NCI-H2081 (cell line): ENCODE data around the gene PRKCE.

Experiments
- DNase-seq, 2 experiments: peaks; one replicate each; lab custom pipeline; 2025; lab: John Stamatoyannopoulos, UW

Gene PRKCE

DNA sequence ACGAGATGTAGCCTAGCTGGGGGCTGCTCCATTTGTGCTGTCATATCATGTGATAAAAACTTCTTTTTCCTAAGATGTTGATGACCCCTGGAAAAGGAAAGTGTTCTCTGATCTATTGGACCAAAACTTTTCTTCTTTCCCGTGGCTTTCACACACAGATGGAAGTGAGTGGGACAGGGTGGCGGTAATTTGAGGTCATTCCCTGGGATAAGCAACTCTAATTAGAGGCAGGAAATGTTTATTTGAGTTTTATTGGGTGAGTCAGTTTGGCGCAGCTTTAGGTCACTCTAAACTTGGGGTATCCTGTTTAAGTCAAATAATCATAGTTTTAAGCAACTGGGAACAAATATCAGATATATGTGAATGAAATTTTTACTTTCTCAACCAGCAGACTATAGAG is 424.8 kb downstream of the PRKCE start:
- no peak for DNase-seq

GRCh38 chr2:46076875-46077274 is 425.4 kb downstream of the PRKCE start:
- DNase-seq, result no peak

DNA sequence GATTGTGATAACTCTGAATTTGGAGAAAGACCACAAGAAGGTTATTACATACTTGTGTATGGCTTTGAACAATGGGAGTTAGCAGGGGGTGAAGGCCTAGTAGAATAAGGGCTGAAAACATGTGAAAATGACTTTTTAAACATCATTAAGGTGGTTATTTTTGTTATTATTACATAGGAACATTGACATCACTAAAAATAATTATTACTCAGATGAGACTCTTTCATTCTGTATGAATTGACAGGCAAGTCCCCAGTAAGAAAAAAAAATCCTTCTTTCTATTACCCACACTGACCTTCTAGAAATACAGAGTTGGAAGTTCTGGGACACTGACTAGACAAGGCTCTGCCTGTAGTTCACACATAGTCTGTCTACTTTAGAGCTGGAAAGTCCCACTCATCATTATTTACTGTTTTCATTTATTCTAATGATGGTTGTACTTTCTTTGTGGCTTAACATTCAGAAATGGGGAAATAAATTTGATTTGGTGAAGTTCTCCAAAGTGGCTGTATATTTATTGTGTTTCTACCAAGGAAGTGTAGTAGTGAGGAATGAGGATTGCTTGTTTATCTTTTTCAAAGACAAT is 426.1 kb downstream of the PRKCE start:
- DNase-seq, result no peak

DNA sequence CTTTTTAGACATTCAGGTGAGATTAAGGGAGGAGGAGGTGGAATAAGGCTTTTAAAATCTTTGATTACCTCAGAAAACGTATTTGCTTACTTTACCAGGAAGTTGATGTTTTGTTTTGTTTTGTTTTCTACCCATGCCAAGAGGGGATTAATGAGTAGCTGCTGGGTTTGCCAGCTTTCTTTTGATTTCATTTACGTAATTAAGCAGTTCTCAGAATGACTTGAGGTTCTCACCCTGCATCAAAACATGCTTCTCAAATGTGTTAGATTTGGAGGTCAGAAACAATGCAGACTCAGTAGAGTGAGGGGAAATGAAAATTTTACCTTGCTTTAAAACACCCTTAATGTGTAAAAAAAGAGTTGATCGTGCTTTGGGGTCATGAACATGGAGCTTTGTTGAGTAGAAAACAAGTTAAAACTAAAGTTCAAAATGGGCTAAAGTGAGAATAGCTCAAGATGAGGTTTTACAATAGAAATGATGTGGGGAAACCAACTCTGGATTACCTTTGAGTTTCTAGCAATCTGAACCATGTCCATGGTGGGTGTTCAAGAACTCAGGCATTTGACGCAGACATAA is 428.6 kb downstream of the PRKCE start:
- DNase-seq, result no peak

- DNase-seq, result no peak
These were observed 431.3 kb downstream of the PRKCE start for GRCh38 chr2:46082531-46083485.

- DNase-seq, result no peak
These were observed 435.1 kb downstream of the PRKCE start for GRCh38 chr2:46086578-46087070.

- DNase-seq, result no peak
These were observed 436.0 kb downstream of the PRKCE start for GRCh38 chr2:46087492-46087891.

DNA sequence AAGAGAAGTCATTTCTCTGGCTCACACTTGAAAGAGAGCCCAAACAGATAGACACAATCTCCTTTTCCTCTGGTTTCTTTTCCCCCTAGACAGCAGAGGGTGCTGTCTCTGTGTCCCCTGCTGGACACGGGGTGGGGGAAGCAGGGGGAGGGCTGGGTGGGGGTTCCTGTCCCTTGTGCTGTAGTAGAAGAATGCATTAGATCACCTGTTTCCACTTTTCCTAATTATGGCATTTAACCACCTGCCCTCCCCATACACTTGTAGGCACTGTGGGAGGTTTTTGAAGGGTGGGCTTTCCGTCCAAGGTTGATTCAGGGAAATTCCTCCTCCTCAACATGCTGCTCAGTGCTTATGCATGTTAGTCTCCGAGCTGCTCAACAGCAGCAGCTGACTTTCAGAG is 439.5 kb downstream of the PRKCE start:
- no peak for DNase-seq

DNA sequence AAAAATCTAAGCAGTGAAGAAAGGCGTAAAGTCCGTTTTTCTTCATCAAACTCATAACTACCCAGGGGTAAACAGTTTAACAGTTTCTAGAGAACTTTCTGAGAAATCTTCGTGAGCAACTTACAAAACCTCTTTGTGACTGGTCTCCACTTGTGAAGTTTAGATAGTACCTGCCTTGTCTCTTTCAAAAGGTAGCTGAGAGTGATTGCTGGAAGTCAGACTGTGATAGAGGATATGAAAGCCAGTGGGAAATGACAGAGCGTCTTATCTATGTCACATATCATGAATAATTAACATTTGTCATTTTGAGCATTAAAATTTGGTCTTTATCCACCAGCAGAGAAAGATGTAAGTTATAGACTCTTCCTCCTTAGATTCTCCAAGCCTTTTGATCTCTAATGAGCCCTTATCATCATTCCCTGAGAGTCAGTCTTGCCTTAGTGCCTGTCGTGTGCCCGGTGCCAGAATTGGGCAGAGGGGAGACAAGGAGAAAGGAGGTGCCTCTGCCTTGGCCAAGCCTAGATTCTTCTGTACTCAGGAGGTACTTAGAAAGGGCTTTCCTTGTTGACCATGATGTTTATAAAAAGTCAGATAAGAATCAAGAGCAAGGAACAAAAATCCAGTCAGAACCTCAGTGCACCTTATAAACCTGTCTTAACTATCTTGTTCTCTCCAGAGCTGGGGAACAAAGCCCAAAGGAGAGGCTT is 440.6 kb downstream of the PRKCE start:
- no peak for DNase-seq

GRCh38 chr2:46094689-46095088 is 443.2 kb downstream of the PRKCE start:
- DNase-seq, result no peak

GRCh38 chr2:46095830-46096229 is 444.4 kb downstream of the PRKCE start:
- DNase-seq, result no peak

- no peak for DNase-seq
These were observed 444.8 kb downstream of the PRKCE start for GRCh38 chr2:46096260-46096659.

- DNase-seq, result no peak
These were observed 446.4 kb downstream of the PRKCE start for GRCh38 chr2:46097714-46098480.

- DNase-seq, result no peak
These were observed 447.2 kb downstream of the PRKCE start for GRCh38 chr2:46098621-46099062.

GRCh38 chr2:46101557-46102220 is 450.2 kb downstream of the PRKCE start:
- no peak for DNase-seq

- DNase-seq, result no peak
These were observed 455.2 kb downstream of the PRKCE start for GRCh38 chr2:46106690-46107089.

- no peak for DNase-seq
These were observed 463.5 kb downstream of the PRKCE start for GRCh38 chr2:46114996-46115395.

DNA sequence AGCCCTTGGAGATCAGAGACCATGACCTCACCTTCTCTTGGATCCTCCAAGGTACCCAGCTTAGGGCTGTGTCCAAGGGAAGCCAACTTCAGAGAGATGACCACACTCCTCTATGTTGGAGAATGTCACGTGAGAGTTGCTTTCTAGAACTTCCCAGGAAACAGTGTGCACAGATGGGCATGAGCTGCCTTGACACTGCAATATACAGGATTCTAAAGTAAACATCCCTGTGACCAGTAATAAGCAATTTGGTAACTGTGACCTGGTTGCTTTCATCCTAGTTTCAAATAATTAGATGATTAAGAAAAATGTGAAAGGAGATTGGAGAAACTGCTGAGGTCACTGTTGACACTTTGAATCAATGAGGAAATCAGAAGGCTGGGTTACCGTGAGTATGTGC is 464.7 kb downstream of the PRKCE start:
- DNase-seq, result no peak

DNA sequence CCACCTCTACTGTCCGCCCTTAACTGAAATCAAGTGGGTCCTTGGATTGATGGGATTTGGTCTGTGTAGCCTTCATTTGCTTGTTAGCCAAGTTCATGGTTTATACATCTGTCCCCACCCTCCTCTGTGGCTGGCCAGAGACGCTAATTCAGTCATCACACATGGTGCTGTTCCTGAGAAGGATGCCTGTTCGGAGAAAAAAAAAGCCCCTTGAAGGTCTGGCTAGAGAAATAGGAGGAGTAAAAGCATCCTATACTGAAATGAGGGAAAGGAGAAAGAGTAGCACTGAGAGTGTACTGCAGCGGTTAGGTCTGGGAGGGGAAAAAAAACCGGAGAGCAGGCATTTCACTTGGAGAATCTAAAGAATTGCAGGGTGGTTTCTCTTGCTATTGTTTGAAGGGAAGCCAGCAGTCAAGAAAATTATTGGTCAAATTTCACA is 465.1 kb downstream of the PRKCE start:
- no peak for DNase-seq

GRCh38 chr2:46117379-46117778 is 465.9 kb downstream of the PRKCE start:
- DNase-seq, result no peak

DNA sequence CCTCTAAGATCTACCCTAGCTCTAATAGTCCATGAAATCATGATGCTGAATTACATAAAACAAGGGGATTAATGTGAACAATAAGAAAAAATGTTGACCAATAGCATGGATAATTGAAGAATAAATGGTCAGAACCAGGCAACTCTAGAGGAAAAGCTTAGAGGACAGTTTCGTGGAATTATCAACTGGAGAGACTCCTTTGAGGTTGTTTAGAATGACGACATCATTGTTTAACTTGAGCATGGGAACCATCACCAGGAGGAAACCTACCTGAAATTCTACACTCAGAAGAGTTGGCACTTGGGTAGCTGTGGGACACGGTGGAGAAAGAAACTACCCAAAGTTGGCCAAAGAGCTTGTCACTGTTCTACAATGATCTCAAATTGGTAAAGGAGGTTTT is 466.5 kb downstream of the PRKCE start:
- DNase-seq, result no peak
